EH (cell line): Measurements from ENCODE around the gene HRH2.

Source experiments
- DNase-seq: peaks from one replicate; pipeline ENCODE4 v3.0.0-alpha.2; 2015; ENCODE audit warnings: low read depth

Gene HRH2

DNA sequence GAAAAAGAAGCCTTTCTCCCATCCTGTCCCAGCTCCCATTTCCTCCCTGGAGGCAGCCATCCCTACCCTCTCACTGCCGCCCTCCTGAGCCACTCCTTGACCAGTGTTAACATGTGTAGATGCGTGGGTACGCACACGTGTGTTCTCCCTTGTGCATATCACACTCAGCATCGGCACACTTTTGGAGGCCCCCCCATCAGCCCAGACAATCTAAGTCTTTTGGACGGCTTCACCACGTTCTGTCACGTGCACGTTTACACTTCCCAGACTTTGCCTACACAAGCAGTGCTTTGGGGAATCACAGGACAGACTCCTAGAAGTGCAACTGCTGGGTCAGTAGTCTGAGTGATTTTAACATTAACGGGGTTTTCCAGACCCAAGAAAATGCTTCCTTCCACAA lies 18.0 kb downstream of the HRH2 start:
- no peak for DNase-seq

GRCh38 chr5:175677571-175677970 lies 19.7 kb downstream of the HRH2 start:
- no peak for DNase-seq

DNA sequence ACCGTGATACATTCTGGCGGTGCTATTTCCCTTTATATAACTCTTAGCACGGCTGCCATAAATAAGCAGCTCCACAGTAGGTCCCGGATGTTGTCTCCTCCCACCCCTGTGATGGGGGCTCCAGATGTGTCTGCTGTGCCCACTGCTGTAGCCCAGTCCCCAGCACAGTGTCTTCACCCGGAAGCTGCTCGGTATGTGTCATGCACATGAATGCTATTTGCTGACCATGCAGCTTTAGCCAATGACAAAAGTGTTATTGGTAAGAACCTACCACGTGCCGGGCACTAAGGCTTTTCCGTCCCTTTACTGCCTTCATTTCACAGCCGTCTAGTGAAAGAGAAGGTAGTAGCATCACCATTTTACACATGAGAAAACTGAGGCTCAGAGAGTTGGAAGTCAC lies 20.2 kb downstream of the HRH2 start:
- no peak for DNase-seq

DNA sequence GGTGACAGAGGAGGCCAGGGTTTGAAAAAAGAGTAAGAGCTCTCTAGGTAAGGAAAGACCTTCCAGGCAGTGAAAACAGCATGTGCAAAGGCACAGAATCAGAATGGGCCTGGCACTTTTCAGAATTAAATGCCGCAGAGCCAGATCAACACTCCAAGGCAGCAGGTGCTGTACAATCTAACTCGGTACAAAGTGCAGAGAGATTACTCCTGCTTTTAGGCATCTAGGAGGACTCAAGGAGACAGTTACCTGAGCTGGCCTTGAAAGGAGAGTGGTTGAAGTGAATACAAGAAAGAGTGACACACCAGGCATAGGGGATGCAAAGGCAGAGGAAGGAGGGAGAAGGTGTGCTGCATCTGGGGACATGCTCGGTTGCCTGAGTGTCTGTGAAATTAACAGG lies 21.5 kb downstream of the HRH2 start:
- DNase-seq, result no peak

DNA sequence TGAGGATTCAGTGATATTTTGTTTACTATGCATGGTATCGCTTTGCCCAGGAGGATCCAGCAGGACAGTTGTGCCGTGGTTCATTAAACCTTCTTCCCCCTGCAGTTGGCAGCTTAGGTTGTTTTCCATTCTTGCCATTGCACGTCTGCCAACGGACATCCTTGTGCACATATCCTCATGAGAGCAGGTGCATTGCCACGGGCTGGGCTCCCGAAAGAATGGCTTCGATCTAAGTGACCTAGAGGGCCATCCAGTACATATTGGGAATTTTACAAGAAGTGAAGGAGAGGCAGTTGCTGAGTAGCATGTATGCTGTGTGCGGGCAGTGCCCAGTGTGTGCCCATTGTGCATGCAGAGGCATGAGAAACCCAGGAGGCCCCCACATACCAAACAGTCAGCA lies 22.1 kb downstream of the HRH2 start:
- DNase-seq, result no peak

- DNase-seq, result no peak
These were observed 22.6 kb downstream of the HRH2 start for GRCh38 chr5:175680463-175680862.

GRCh38 chr5:175681045-175681967 lies 23.4 kb downstream of the HRH2 start:
- no peak for DNase-seq

- DNase-seq, result no peak
These were observed 24.1 kb downstream of the HRH2 start for GRCh38 chr5:175681968-175682340.

DNA sequence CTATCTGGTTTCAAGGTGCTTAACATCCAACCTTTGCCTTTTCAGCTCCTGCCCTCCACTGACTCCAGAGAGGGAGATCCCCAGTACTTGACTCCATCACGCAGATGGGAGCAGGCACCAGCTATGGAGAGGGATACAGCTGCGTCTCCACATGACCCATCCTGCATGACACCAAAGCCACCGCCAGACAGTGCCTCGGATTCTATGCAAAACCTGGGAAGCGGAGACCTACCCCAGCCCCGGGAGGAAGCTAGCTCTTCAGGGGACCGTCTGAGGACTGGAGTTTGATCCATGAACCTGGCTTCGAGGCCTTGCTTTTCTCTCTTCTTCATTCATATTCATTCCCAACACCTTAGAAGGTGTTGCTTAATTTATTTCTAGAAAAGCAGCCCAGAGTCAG lies 24.8 kb downstream of the HRH2 start:
- no peak for DNase-seq

- DNase-seq, result no peak
These were observed 25.4 kb downstream of the HRH2 start for GRCh38 chr5:175683231-175683630.

- no peak for DNase-seq
These were observed 26.1 kb downstream of the HRH2 start for GRCh38 chr5:175683921-175684320.

- DNase-seq, result no peak
These were observed 27.1 kb downstream of the HRH2 start for GRCh38 chr5:175684931-175685330.

DNA sequence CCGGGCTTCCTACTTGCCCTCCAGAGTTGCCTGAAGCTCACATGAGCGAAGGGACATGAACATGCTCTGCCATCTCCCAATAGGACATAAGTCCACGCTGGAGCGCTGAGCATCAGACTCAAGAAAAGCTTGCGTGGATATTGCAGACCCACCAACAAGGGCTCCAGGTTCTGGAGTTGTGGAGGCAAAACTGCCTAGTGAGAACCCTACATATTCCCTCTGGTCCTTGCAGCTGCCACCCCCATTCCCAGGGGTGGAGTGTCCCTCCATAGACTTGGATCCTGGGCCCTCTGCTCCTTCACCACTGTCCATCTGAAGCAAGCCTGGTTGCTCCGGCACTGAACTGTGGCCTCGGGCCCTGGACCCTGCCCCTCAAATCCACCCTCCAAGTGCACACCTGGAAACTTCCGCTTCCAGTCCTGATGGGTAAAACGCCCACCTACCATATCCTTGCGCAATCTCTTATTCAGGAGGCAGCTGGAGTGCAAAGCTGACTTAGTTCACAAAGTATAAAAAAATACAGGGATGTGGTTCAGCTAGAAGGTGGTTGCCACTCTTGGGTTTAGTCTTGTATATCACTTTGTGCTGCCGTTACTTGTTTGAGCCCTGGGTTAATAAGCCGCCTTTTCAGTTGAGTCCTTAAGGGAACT lies 28.0 kb downstream of the HRH2 start:
- DNase-seq, result no peak

DNA sequence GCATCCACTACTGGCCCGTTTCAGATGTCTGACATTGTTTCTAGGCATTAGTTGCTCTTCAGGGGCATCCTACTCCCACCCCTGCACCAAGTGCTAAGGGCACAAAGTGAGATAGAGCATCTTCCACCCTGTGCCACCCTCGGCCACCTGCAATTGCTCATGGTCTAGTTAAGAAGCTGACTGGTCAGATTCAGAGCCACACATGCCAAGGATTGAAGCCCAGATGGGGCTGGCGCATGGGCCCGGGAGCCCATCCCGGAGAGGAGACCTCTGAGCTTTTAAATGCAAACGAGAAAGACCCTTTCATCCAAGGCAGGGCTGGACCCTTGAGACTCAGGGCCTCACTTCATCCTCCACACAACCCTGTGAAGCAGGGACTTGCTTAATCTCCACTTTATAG lies 28.5 kb downstream of the HRH2 start:
- DNase-seq, result no peak

DNA sequence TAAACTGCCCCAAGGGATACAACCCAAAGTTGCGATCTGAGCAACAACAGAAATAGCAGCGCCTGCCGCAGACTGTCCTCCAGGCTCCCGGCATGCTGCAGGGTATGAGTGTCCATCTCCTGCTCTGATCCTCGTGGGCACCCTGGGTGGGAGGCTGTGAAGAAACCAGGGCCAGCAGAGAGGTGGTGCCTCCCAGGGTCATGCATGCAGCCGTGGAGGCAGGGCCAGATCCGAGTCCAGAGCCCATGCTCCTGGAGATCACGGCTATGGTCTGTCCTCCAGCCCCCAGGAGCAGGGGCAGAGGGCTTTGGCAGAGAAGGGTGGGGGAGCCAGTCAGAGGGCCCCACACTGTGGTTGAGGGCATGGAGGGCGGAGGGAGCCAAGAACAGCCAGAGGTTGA lies 29.0 kb downstream of the HRH2 start:
- DNase-seq, result no peak

DNA sequence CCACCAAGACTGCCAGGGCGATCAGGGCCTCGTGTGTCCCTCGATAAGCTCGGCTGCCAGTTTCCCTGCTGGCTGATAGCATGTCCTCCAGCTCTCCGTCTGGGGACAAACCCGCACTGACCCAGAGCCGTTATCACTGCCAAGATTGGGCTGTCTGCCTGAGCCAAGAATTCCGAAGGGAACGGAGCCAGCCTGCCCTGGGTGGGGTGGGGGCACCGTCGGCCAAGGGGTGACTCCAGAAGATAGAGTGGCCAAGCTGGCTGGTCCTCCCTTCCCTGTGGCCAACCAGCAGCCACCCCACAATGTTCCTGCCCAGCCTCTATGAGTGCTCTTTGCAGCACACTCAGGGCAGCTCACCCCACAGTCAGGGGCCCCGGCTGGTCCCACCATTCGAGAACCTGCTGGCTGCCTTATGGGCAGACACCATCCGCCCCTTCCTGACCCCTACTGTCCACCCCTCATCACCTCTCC lies 29.4 kb downstream of the HRH2 start:
- DNase-seq, result no peak

DNA sequence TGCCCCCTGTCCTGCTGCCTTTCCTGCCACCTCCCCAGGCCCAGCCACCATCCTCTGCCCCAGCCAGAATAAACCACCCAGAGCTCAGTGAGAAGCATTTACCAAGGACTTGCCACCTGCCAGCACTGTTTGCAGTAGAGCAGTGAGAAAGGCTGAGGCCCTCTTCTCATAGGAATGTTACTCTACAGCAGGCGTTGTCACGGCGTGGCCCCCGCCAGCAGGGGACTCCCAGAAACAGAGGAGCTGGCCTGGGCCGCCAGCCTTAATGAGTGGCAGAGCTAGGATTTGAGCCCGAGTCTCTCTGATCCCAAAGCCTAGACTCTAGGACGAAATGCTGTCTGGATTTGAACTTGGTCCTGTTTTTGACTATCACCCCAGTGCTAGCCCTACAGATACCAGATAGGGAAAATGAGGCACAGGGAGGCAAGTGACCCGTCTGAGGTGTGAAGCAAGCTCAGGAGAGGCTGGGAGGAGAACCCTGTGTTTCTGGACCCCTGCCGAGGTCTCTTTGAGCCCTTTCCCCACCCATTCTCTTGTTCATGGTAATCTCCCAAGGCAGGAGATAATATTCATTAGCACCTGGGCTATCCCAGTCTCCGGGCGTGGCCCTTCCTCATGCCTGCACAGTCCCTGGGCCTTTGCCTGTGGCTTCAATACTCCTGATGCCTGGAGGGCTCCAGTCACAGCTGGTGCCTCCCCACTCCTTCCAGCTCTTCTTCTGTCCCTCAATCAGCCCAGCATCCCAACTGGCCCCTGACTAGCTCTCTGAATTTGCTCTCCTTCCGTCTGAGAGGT lies 30.7 kb downstream of the HRH2 start:
- DNase-seq, result no peak

- DNase-seq, result no peak
These were observed 31.5 kb downstream of the HRH2 start for GRCh38 chr5:175689147-175689991.

DNA sequence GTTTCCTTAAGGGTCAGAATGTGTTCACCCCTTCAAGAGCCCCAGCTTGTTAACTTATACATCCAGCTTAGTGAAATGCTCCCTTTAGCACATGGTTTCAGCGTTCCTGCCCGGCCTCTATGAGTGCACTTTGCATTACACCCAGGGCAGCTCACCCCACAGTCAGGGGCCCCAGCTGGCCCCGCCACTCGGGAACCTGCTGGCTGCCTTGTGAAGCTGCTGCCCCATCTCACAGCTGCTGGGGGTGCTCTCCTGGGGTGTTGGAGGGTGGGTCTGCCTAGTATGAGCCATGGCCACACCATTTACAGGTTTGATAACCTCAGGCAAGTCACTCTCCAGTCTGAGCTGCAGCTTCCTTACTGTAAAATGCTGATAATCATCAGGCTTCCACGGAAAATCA lies 32.2 kb downstream of the HRH2 start:
- no peak for DNase-seq

GRCh38 chr5:175690586-175690985 lies 32.7 kb downstream of the HRH2 start:
- DNase-seq, result no peak

- no peak for DNase-seq
These were observed 33.9 kb downstream of the HRH2 start for GRCh38 chr5:175691761-175692160.
